ENCODE data around the gene TRIM65.
"Not testable (repeated sequence)": the region's sequence is repeated elsewhere in the genome, so short reads cannot be mapped to it uniquely, and the experiment has no call there.

Gene TRIM65

DNA sequence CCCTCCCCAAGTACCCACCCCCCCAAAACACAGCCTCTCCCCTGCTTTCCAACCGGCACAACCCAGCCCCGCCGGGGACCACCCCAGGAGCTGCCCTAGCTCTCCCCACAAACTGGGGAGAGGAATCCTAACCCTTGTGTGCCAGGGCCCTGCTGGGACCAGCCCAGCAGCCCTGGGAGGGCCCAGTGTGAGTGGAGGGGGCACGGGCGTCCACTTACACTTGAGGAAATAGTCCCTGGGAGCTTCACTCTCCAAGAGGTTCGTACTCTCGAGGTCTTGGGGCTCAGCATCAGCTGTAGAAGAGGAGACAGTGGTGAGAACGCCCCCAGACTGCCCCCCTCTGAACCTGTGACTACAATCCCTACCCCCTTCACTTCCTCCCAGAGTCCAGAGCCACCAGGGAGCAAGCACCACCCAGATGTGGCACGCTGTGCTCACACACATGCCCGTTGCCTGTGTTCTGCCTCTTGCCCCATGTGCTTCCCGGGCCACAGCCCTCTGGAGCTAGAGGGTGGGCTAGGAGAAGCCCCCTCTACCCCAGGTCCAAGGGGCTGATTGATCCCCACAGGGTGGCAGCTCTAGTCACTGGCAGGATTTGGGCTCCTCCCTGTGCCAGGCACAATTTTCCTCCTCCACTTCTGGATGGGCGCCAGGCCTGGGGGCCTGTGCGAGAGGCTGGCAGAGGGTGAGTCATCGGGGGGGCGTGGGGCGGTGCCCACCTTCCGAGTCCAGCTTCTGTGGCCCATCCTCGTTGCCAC is 21.4 kb downstream of the TRIM65 start:
- no peak for DNase-seq

DNA sequence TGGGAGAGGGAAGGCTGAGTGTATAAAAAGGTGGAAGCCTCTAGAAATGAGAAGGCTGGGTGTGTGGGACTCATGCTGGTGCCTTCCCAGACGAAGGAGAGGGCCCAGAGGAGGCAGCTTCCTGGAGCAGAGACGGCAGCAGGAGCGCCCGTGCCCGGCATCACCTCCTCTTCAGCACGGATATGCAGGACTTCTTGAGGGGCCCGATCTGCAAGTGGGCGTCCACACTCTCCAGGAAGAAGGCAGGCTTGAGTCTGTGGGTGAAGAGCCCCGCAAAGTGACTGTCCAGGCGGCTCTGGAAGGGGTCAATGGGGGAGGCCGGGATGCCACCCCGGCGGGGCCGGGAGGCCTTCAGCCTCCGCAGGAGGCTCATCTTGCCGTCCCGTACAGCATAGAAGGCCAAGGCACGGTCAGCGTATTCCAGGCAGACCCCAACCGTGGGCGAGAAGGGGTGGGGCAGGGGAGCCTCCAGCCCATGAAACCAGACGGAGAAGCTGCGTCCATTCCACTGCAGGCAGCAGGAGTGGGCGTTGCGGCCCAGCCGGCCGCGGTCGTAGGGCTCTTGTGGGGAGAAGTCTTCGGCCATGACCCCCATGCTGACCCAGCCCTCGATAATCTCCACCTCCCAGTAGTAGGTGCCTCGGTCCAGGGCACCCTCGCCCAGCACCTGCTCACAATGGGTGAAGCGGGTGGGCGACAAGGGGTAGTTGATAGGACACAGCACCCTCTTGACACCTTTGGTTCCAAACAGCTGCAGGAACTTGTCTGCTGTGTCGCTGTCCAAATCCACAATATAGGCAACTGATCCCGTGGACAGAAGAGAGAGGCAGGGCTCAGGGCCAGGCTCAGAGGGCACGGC is 22.2 kb downstream of the TRIM65 start:
- no peak for DNase-seq

DNA sequence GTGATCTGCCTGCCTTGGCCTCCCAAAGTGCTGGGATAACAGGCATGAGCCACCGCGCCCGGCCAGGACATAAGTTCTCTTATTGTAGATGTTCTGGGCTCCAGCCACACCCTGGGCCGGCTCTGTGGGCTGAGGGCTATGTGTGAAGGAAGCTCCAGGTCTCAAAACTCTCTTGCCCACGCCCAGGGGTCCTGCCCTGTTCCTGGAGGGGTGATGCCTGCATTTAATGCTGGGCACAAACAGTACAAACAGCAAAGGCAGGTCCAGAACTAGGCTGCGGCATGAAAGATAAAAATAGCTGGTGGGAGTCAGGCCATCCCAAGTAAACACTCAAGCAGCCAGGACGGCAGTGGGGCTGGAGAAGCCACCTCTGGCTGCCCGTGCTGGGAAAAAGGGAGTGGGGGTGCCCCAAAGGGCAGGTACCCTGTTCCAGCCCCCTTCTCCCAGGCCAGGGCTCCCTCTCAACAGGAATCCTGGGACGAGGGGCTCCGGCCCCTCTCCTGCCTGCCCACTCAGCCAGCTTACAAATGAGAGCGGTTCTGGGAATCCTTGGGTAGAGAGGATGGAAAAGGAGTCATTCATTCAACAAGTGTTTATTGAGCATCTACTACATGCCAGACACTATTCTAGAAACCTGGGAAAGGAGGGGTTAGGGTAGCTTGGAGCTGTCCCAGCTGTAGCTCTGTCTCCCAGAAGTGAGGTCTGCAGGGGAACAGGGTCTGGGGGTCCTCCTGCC is 23.0 kb downstream of the TRIM65 start:
- no peak for DNase-seq

DNA sequence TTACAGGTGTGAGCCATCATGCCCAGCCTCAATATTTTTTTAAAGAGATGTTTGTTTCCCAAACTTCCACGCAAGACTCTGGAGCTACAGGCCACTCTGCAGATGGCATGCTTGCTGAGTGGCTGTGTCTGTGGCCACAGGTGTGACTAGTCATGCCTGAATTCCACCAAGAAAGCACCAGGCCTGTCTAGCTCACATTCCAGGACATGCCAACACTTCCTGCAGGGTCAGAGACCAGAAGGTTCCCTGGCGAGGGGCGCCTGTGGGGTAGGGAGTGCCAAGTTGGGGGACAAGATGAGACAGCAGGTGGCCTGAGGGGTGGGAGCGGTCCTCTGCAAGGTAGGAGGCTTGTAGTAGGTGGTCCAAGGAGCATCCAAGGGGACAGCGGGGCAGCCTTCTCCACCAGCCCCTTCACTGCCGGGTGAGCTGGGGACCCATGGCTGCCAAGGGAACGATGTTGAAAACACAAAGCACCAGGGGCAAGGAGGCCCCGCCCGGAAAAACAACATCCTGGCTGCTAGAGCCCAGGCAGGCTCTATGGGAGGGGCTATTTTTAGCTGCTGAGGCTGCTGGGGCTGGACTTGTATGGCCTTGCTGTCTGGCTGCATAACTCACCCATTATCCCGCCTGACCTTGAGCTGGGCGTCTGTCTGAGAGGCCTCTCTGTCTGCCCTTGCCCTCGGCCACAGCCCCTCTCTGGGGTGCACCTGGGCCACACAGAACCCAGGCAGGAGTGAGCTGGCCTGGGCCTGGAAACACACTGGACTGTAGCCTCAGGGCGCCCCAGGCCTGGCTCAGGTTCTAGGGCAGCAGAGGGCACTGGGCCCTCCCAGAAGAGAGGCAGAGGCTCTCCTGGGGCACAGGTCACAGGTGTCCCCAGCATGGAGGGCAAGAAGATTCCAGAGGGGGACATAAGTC is 24.1 kb downstream of the TRIM65 start:
- peak; percentile 57 to 75 for DNase-seq

DNA sequence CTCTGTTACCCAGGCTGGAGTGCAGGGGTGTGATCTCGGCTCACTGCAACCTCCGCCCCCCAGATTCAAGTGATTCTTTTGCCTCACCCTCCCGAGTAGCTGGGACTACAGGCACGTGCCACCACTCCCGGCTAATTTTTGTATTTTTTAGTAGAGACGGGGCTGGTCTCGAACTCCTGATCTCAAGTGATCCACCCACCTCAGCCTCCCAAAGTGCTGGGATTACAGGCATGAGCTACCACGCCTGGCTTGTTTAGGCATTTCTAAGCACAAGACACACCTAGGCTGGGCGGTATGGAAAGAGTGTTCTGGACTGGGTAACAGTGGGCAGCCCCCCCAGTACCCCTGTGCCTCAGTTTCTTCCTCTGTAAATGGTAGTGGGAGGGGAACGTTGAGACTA is 26.5 kb downstream of the TRIM65 start:
- DNase-seq, result not testable (repeated sequence)

DNA sequence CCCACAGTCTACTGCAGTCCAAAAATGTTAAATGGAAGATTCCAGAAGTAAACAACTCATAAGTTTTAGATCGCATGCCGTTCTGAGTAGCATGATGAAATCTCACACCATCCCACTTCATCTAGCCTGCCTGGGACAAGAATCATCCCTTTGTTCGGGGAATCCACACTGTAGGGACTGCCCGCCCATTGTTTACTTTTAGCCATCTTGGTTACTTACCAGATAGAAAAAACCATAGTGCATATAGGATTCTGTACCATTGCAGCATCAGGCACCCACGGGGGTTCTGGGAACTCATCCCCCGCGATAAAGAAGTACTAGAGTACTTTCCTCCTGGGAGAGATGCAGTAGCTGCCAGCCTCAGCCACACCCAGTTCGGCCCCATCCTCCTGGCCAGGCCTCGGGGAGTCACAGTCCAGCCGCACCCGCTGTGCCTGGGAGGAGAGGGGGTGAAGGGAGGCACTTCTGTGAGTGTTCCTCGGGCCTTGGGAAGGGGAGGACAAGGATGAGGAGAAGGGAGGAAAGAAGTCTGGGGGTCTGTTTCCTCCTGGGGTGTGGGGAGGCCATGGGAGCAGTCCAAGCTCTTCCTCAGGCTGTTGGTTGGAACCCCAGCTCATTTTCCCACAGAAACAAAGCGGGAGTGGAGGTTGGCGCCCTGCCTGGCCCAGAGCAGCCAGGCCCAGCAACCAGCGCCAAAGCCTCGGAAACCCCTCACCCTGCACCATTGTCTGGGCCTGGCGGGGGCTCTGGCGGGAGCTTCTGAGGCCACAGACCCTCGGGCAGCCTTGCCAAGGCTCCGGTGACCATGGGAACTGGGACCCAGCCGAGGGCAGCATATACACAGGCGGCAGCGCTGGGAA is 27.2 kb downstream of the TRIM65 start:
- DNase-seq, result no peak

DNA sequence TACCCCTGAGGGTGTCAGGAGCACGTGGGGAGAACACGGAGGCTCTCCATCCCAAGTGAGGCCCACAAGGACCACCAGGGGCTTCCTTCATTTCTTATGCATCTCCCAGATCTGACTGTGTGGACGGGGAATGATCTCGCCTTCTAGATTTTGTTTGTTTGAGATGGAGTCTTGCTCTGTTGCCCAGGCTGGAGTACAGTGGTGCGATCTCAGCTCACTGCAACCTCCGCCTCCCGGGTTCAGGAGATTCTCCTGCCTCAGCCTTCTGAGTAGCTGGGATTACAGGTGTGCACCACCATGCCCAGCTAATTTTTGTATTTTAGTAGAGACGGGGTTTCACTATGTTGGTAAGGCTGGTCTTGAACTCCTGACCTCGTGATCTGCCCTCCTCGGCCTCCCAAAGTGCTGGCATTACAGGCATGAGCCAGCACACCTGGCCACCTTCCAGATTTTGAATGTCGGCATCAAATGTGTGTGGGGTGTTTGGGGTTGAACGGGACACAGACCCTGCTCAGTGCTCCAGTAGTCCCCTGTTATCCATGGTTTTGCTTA is 27.9 kb downstream of the TRIM65 start:
- DNase-seq, result not testable (repeated sequence)

DNA sequence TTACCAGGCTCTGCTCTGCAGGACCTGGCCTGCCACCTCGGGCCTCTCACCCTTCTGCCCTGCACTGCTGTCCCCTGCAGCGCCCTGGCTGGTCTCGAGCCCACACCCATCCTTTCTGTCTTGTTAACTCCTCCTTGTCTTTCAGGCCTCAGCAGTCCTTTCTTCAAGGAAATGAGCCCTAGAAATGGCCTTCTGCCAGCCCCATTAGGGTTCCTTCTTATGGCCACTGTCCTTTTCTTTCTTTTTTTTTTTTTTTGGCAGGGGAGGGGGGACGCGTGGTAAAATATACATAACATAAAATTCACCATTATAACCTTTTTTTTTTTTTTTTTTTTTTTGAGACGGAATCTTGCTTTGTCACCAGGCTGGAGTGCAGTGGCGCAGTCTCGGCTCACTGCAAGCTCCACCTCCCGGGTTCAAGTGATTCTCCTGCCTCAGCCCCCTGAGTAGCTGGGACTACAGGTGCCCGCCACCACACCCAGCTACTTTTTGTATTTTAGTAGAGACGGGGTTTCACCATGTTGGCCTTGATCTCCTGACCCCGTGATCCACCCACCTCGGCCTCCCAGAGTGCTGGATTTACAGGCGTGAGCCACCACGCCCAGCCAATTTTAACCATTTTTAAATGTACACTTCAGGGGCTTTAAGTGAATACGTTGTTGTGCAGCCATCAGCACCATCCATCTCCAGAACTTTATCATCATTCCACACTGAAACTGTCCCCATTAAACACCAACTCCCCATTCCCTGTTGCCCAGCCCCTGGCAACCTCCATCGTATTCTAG is 31.2 kb downstream of the TRIM65 start:
- not testable (repeated sequence) for DNase-seq

DNA sequence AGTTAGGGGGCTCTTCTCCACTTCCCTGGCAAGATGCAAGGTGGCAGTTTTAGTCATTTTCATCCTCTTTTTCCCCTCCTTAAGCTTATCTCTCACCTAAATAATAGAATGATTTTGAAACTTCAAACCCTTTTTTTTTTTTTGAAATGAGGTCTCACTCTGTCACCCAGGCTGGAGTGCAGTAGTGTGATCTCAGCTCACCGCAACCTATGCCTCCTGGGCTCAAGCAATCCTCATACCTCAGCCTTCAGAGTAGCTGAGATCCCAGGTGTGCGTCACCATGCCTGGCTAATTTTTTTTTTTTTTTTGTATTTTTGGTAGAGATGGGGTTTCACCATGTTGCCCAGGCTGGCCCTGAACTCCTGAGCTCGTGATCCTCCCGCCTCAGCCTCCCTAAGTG is 31.9 kb downstream of the TRIM65 start:
- peak in 1 of 2 donors; percentile 26 for DNase-seq

DNA sequence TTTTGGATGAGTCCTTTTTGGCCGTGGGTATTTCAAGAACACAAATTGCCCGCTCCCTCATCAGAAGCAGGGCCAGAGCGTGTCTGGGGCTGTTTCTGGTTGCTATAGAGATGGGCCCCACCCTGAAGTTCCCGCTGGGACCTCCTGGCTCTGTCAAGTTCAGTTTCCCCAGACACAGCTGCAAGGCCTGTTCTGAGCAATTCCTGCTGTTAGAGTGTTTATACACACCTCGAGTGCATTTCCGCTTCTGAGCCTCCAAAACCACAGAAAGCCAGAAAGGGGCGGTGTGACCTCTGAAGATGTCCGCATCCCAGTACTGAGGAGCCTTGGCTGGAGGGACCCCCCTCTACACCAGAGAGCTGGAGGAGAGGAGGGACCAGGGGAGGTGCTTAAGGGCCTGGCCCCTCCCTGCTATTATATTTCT is 32.3 kb downstream of the TRIM65 start:
- peak; percentile 61 to 67 for DNase-seq

DNA sequence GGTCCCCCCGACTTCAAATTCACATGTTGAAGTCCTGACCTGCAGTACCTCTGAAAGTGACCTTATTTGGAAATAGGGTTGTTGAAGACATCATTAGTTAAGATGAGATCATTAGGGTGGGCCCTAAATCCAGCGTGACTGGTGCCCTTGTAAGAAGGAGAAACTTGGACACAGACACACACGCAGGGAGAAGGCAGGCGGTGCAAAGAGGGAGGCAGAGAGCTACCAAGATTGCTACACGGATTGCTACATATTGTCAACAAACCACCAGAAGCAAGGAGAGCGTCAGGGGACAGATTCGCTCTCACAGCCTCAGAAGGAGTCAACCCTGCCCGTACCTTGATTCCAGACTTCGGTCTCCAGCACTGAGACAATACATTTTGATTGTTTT is 34.8 kb downstream of the TRIM65 start:
- no peak for DNase-seq

DNA sequence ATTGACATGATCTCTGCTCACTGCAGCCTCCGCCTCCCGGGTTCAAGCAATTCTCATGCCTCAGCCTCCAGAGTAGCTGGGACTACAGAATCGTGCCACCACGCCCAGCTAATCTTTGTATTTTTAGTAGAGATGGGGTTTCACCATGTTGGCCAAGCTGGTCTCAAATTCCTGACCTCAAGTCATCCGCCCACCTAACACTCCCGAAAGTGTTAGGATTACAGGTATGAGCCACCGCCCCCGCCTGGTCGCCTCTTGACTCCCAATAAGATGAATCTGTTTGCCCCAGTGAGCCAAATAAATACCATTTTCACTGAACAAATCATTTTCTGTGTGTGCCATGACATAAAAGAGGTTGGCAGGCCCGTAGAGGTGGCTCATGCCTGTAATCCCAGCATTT is 37.4 kb downstream of the TRIM65 start:
- not testable (repeated sequence) for DNase-seq

DNA sequence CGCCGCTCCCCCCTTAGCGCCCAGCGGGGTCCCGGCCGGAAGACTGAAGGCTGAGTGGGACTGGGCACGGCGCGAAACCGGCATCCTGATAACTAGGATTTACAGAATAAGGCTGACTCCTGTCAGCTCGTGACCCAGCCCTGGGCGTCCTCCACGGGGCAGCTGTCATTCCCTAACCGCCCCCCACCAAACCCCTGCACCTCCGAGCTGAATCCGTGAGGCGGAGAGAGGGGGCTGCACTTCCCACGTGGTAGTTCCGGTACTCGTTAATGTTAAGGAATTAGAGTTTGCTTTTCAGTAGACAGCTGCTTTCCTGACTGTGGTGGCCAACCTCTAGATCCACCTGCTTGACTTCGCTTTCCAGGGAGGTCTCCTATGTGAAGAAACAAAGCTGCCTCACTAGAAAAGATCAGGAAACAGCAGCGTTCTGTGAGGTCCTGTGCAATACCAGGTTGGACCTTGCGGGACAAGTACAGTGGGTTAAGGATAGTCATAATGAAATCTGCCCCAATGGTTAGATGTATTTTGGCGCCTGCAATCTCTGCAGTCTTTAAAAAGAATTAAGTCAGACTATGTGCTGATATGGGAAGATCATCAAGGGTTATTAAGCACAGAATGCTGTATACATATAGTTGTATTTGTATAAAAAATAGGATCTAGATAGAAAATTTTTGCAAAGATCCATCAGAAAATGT is 40.5 kb downstream of the TRIM65 start:
- DNase-seq, result no peak

DNA sequence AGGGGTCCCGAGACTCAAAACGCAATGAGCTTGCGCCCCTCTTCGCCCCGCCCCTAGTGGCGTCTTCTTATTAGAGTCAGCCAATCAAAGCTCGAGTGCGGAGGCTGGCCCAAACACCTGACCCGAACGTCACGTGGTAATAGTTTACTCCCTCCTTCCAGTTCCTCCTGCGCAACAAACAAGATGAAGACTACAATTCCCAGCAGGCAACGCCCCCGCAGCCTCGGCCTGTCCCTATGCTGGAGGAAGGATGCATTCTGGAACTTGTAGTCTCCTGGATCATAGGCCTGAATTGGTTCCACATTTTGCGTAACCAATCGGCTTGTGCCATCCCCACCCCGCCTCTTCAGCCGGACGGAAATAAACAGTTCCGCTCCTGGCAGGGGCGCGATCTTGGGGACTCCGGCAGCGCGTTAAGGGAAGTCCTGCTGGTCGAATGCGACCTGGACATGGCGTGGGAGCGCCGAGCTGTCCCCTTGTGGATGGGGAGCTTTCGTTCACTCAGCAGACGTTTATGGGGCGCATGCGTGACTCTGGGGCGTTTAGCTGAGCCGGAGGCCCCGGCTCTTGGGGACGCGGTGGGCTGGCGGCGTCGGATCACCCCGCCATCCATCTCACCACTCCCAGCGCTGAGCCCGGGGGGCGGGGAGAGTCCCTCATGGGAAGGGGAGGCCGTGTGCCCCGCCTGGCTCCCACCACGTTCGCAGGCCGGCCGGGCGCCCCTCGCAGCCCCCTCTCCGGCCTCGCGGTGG is 41.3 kb downstream of the TRIM65 start, which contains the start of gene WBP2:
Gene WBP2, minus strand, starts transcription at position 26 of the 752 bp plus-strand sequence. CDS start 38 bp downstream, outside the sequence.
- peak; percentile 99 for DNase-seq

DNA sequence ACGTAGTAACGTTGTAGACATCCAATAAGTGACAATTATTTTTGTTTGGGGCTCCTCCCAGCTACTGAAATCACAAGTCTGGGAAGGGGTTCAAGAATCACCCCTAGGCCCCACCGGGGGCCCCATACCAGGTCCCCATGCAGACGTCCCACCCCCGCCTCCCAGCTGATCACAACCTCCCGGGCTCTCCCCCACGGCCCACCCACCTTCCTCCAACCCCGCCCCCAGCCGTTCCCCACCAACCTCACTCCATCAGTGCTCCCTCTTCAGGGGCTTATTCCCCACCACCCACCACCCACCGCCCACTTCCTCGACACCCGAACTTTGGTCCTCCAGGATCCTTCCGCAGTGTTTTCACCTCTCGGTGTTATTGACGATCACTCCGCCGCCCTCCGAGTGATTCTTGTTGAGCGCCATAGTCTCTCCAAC is 41.9 kb downstream of the TRIM65 start:
- no peak for DNase-seq

DNA sequence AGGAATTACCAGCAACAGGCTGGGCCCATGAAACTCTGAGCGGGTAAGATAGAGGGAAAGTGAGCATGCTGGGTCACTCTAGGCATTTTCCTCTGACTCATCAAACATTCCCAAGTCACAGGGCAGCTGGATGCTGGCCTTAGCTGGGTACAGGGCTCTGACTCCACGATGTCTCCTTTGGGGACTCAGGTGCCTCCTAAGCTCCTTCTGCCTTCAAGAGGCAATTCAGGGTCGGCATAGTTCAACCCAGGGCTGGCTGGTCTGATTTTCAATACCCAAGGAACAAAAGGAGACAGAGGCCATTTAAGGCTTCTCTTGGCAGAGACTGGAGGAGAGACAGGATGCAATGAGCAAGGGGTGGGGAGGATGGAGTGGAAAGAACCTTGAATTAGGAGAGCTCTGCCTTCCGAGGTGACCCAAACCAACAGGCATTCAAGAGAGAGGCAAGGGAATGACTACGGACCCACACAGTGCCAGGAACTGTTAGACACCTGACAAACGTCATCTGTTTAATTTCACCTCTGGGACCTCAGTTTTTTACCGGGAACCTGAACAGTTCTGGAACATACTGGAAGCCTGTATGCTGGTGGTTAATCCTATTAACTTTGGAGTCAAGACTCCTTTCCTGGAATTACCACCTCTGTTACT is 42.5 kb downstream of the TRIM65 start:
- peak in 1 of 2 donors; percentile 24 for DNase-seq

DNA sequence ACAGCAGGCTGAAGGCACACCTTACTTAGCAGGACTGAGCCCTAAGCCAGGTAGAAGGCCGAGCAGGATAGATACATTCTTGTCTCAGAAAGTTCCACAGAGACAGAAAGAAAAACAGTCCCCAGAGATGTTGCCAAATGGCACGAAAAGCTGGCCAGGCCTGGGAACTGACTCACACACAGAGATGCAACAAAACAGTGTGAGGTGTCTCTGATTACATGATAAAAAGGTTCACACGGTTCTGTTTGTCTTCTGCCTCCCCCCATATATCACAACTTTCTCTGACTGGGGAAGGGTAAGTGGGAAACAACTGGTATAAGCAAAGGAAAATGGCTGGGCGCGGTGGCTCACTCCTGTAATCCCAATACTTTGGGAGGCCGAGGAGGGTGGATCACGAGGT is 43.3 kb downstream of the TRIM65 start:
- DNase-seq, result no peak

DNA sequence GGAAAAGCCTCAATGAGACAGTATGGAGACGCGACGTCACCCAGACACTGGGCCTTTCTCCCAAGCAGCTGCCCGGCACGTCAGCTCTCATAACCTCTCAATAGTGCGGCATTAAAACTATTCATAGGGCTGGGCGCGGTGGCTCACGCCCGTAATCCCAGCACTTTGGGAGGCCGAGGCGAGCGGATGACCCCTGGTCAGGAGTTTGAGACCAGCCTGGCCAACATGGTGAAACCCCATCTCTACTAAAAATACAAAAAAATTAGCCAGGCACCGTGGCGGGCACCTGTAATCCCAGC is 45.1 kb downstream of the TRIM65 start:
- DNase-seq, result not testable (repeated sequence)
